Ovary (tissue), 10 donors: Measurements from ENCODE around the gene MORC3. TPM values are rescaled to one million over a fixed set of nuclear protein-coding genes. Genes with fewer than 3 reads are reported as not detected.
"Not testable (repeated sequence)": the region's sequence is repeated elsewhere in the genome, so short reads cannot be mapped to it uniquely, and the experiment has no call there.

Source experiments
- DNase-seq, 5 donors: peaks; one replicate each; pipeline ENCODE4 v3.0.0-alpha.2; 2019 to 2020
- H3K27ac ChIP-seq, 2 donors: fragments of 200-600 bp; one replicate each; pipeline versions ENCODE4 v1.5.1 to v1.8.0; 2019 to 2022
- H3K27me3 ChIP-seq: fragments of 200-600 bp; one replicate; pipeline ENCODE4 v1.8.0; 2022
- H3K36me3 ChIP-seq: fragments of 200-600 bp; sonication (generic); one replicate; pipeline ENCODE4 v1.5.1; 2019
- H3K4me1 ChIP-seq: one replicate; pipeline ENCODE4 v1.8.1; 2013; ENCODE audit warnings: mild to moderate bottlenecking, moderate library complexity; ENCODE audit not compliant: insufficient read depth
- H3K4me3 ChIP-seq: fragments of 200-600 bp; sonication (generic); one replicate; pipeline ENCODE4 v1.5.1; 2017
- H3K9me3 ChIP-seq, 2 donors: fragments of 200-600 bp in 1 of 2; sonication (generic) in 1 of 2; one replicate each; pipeline versions ENCODE4 v1.5.1 to v1.8.1; 2013 to 2019; ENCODE audit warnings: mild to moderate bottlenecking in 1 of 2, moderate library complexity in 1 of 2
- CTCF ChIP-seq, 3 donors: fragments of 450-650 bp in 2 of 3; fragments of 200-600 bp in 1 of 3; IDR thresholded peaks; one replicate each; pipeline versions ENCODE4 v1.5.1 to v1.8.0; 2016 to 2022; ENCODE audit warnings: antibody characterized with exemption in 3 of 3, mild to moderate bottlenecking in 1 of 3
- EP300 ChIP-seq: sonication (generic); formaldehyde crosslinking; IDR thresholded peaks from one replicate; pipeline ENCODE4 v1.6.1; 2017; ENCODE audit warnings: antibody characterized with exemption
- POLR2A ChIP-seq: fragments of 450-650 bp; IDR thresholded peaks from one replicate; pipeline ENCODE4 v1.6.1; 2017; ENCODE audit warnings: antibody characterized with exemption, mild to moderate bottlenecking, moderate library complexity
- WGBS, 3 donors: extraction: QIAGEN DNeasy Blood & Tissue Kit in 1 of 3; methylation state at CpG; one replicate each; pipeline versions ENCODE4 v1.1.5 to v1.1.7; 2013 to 2017; 5-methylcytosine and 5-hydroxymethylcytosine counted together
- intact Hi-C, 4 donors: fragments of 100-400 bp; cut with DNase I; formaldehyde crosslinking; loops; one replicate each; pipeline versions ENCODE4 v1.11.0 to v1.15.1; 2022 to 2023
- long read RNA-seq, 3 donors: library from polyadenylated mRNA in 2 of 3; unstranded in 2 of 3; transcript quantifications; one replicate each; pipeline ENCODE4 v2.0.0 and lab custom pipeline, GENCODE V29; 2021 to 2026
- polyA plus RNA-seq, 2 donors: library from polyadenylated mRNA; stranded (reverse); fragments of 200-250 nt in 1 of 2; fragments of 350-450 nt in 1 of 2; fragmentation: Illumina TruSeq in 1 of 2; extraction: RNeasy Lipid Tissue Mini Kit (QIAGEN cat#74804) in 1 of 2; gene quantifications; one replicate each; pipeline ENCODE4 v1.2.3, GENCODE V29; 2013 to 2014
- total RNA-seq, 7 donors: library from RNA; depleted of rRNA in 2 of 7; stranded (reverse); fragments of >200 nt in 2 of 7; fragmentation: NEBNext Ultra II Directional in 3 of 7; extraction: Animal tissue kit (Norgen Biotek cat#: 25700) in 3 of 7; gene quantifications; one replicate each; pipeline versions ENCODE4 v1.1.0 to v1.2.4, GENCODE V29; 2016 to 2023
- donor health status: DM: no; HTN: no; CAD: no; lungs with moderate emphysema.
- donor health status: DM: no; HTN: no; CAD: no.
- donor health status: Bipolar disorder and iron deficiency.
- donor health status: DM: yes; HTN: yes; CAD: no.
- donor health status: DM: no; HTN: no; CAD: no.
- donor health status: DM: yes; HTN: yes; CAD: no.

Gene MORC3
- 10 to 100 TPM; 35.4 to 55.6 (median 39.1) TPM for total RNA-seq
- 10 to 100 TPM; 18.9 to 26.0 TPM for polyA plus RNA-seq
- long read RNA-seq, donor 1, full-length matches to known transcripts, result 2 of 66 reads
- long read RNA-seq, donor 1, partial matches to known transcripts, result 56 of 66 reads
- long read RNA-seq, donor 1, other reads (novel, unspliced or antisense), result 8 of 66 reads
- long read RNA-seq, donor 2, full-length matches to known transcripts, result 4 of 28 reads
- long read RNA-seq, donor 2, partial matches to known transcripts, result 24 of 28 reads
- long read RNA-seq, donor 2, other reads (novel, unspliced or antisense), result 0 of 28 reads
- long read RNA-seq, donor 3, full-length matches to known transcripts, result 32 of 39 reads
- long read RNA-seq, donor 3, partial matches to known transcripts, result 3 of 39 reads
- long read RNA-seq, donor 3, other reads (novel, unspliced or antisense), result 4 of 39 reads

DNA sequence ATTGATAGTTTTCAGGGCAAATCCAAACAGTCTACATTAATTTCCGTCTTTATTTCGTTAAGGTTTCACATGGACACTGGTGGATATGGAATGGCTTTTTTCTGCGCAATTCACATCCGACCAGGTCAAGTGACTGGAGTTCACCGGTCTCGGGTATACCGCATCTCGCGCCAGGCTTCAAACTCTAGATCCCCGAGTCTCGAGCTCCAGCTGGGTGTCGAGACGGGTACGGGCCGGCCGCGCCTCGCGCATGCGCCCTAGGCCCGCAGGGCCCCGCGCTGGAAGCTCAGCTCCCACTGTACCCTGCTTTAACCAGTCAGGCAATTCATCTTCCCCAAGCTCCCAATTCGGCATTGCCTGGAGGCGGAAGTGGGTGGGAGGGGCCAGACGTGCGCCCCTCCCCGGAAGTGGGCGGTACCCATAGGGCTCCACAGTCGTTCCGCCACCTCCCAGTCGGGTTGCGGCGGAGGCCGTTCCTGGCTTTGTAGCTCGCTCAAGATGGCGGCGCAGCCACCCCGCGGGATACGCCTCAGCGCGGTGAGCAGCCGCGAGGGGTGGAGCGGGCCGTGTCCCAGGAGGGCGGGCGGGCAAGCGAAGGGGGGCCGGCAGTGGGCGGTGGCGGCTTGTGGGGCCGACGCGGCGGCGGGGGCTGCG, at the start of gene MORC3:
Gene MORC3, plus strand, starts transcription at position 431 of the 654 bp plus-strand sequence. Its CDS starts 68 bp downstream, at position 499.
- peak; percentile 97 to 99 (median 98) for DNase-seq
- TF ChIP-seq EP300, result no peak
- peak; percentile 84 for TF ChIP-seq POLR2A
- TF ChIP-seq CTCF (IDR thresholded peaks at IDR 0.05), result no peak
- Histone ChIP-seq H3K4me1 (peaks cover 7% of the 10 kb centered on the region), H3K9me3 (no peaks in the 10 kb centered on the region), H3K4me3 (peak within 1 kb of the TSS; percentile 96), H3K36me3 (no peaks in the 10 kb centered on the region), H3K27ac (peak within 1 kb of the TSS; percentile 89 to 99), H3K27me3 (no peaks in the 10 kb centered on the region)
- 0 to 1% (median 0%) methylated on average over 34 to 59 of the region's 59 CpGs for WGBS, 3 donors
- intact Hi-C loops, result loop anchor here in 1 of 4 donors (10.0 kb wide), 1 partner anchor 165 kb away; the partner anchor contains the start of gene DOP1B

DNA sequence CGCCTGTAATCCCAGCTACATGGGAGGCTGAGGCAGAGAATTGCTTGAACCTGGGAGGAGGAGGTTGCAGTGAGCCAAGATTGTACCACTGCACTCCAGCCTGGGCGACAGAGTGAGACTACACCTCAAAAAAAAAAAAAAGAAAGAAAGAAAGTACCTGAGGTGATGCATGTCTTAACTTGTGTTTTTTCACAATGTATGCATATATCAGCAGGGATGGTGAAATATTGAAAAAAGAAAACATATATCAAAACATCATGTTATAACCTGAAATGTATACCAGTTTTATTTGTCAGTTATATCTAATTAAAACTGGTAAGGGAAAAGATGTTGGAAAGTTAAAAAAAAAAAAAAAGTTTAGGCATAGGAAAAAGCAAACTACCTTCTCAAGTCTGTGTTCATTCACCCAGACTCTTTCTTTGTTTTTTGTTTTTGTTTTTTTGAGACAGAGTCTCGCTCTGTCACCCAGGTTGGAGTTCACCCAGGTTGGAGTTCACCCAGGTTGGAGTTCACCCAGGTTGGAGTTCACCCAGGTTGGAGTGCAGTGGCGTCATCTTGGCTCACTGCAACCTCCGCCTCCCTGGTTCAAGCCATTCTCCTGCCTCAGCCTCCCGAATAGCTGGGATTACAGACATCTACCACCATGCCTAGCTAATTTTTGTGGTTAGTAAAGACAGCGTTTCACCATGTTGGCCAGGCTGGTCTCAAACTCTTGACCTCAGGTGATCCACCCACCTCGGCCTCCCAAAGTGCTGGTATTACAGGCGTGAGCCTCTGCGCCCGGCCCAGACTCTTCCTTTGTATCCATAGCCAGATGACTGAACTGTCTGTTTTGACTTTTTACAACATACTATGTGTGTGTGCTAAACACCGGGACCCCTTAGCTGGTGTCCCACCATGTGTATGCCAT, 49.0 kb upstream of the MORC3 start:
- intact Hi-C loops, H3K9me3 ChIP-seq, H3K36me3 ChIP-seq, DNase-seq, H3K27me3 ChIP-seq, H3K4me1 ChIP-seq, H3K4me3 ChIP-seq, H3K27ac ChIP-seq: not testable (repeated sequence)
- WGBS, 3 donors, result 95 to 98% (median 96%) methylated on average over 12 of the region's 12 CpGs

DNA sequence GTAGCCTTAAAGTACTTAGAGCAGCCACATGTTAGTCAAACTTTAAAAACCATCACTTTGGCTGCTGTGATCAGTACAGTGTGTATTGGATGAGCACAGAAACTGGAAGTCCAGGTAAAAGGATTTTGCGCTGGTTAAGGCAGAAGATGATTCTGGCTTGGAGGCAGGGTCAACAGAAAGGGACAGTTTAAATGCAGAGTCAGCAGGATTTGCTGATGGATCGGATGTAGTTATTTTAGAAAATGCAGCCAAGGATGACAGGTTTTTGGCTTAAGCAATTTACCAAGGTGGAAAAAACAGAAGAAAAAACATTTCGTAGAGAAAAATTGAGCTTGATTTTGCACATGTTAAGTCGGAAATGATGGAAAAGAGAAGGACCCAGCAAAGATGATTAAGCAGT, 45.9 kb upstream of the MORC3 start:
- Histone ChIP-seq H3K27me3 (no peaks in the 10 kb centered on the region), H3K4me1 (peaks cover 3% of the 10 kb centered on the region), H3K27ac (no peak overlapping the region), H3K36me3 (no peaks in the 10 kb centered on the region), H3K9me3 (no peaks in the 10 kb centered on the region), H3K4me3 (no peak overlapping the region)
- WGBS, 3 donors, result 83 to 95% (median 90%) methylated on average over 4 of the region's 4 CpGs
- TF ChIP-seq CTCF (IDR thresholded peaks at IDR 0.05), result no peak
- TF ChIP-seq POLR2A, result no peak
- TF ChIP-seq EP300, result no peak
- intact Hi-C loops, result no loop called here
- DNase-seq, result no peak

DNA sequence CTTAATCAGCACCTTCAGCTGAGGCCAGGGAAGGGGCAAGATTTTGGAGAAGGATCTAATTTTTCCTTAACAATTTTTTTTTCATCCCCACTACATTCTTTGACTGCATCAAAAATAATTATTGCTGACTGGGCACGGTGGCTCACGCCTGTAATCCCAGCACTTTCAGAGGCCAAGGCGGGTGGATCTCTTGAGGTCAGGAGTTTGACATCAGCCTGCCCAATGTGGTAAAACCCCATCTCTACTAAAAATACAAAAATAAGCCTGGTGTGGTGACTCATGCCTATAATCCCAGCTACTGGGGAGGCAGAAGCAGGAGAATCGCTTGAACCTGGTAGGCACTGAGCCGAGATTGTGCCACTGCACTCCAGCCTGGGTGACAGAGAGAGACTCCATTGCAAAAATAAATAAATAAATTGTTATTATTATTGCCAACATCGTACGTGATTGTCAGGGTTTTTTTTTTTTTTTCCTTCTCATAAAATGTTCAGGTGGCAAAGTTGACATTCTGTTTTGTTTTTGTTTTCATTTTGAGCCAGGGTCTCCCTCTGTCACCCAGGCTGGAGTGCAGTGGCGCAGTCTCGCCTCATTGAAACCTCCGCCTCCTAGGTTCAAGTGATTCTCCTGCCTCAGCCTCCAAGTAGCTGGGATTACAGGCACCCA, 37.3 kb upstream of the MORC3 start:
- Histone ChIP-seq H3K27me3 (no peaks in the 10 kb centered on the region), H3K27ac (no peak overlapping the region), H3K4me3 (no peak overlapping the region), H3K36me3 (no peaks in the 10 kb centered on the region), H3K9me3 (no peaks in the 10 kb centered on the region), H3K4me1 (peaks cover 3% of the 10 kb centered on the region)
- TF ChIP-seq EP300 (no peak), CTCF (IDR thresholded peaks at IDR 0.05) (no peak), POLR2A (no peak)
- intact Hi-C loops, result no loop called here
- no peak for DNase-seq
- WGBS, 3 donors, result 78 to 88% (median 84%) methylated on average over 10 of the region's 10 CpGs

GRCh38 chr21:36283231-36283622, 36.8 kb upstream of the MORC3 start:
- H3K4me3 ChIP-seq, H3K36me3 ChIP-seq, intact Hi-C loops, DNase-seq, H3K27ac ChIP-seq, H3K4me1 ChIP-seq, H3K27me3 ChIP-seq, H3K9me3 ChIP-seq: not testable (repeated sequence)
- 90 to 96% (median 92%) methylated on average over 9 of the region's 9 CpGs for WGBS, 3 donors
